Nucleus accumbens (tissue), 56 donors: ENCODE results near the gene PLCH2.

ENCODE experiments used
- DNase-seq, 56 donors: peaks; one replicate each; lab custom pipeline; 2025; lab: John Stamatoyannopoulos, UW

PLCH2 gene

DNA sequence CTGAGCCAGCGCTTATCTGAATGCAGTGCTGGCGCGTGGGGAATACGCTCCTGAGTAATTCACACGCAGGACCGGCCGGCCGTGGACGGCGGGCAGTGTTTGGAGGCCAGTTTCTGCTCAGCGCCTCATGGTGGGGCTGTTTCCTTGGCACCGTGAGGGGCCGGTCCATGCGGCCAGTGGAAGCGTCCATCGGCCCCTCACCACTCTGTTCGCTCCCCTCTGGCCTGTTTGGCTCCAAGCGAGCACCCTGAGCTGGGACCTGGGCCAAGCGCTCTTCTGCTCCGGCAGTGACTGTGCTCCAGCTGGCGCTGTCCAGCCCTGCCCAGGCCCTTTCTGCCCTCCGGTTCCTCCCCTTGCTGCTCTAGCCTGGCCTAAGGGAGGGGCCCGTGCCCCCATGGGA, 16.3 kb upstream of the PLCH2 start:
- peak in 53 of 56 donors; percentile 21 to 85 (median 65) for DNase-seq

DNA sequence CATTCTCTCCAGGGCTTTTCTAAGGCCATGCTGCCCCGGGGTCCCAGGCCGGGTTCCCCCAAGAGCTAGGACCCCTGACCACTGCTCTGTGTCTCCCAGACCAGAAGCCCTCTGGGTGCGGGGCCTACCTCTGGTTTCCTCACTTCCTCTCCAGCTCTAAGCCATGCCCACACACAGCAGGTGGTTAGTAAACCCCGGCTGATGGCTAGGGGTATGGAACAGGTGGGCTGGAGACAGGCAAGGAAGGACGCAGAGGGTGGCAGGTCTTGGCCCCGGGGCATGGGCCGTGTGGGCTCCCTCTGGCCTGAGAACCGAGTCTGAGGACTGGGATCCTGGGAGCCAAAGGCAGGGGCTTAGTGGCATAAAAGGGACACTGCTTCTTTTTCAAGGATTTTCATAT, 15.9 kb upstream of the PLCH2 start:
- DNase-seq, result no peak

DNA sequence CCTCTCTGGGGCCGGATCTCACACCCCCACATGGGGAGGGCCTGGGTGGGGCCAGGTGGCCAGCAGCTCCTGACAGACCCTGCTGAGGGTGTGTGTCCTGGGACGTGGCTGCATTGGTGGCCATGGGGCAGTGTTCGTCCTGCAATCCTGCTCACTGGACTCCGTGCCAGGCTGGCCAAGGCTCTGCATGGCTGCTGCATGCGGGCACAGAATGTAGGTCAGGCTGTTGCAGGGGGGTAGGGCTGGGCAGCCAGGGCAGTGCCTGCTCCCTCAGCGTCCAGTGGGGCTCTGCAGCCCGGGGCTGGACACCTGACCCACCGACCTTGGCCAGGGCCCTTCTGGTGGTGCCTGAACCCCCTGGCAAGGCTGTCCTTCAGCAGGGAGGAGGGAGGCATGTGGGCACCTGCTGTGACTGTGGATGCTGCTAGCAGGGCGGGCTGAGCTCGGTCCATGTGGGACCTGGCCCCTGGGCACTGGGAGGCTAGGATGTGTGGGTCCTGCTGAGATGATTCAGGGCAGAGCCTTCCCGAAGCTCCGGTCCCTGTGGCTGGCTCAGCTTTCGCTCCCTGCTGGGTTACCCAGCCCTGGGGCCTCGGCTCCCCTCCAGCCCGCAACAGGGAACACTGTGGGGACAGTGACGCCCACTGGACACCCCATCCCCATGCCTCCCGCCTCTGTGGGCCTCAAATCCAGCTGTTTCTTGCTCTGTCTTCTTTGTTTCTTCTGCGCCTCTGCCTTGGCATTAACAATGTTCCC, 14.9 kb upstream of the PLCH2 start:
- DNase-seq, result peak in 2 of 56 donors; percentile 11 to 16

DNA sequence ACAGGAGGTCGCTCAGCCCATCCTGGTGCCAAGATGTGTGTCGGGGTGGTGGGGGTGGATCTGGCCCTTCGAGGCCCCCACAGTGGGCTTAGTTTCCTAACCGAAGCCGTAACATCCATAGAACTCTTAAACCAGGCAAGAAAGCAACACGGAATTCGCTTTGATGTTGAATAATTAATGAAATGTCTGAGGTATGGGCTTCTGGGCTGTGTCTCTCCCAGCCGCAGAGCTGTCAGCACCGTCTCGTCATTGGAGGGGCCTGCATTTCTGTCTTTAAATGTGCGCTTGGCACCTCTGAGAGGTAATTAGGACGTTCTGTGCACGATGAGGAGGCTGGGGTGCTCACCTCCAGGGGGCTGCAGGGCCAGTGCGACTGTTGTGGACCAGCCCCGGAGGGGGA, 13.3 kb upstream of the PLCH2 start:
- no peak for DNase-seq

DNA sequence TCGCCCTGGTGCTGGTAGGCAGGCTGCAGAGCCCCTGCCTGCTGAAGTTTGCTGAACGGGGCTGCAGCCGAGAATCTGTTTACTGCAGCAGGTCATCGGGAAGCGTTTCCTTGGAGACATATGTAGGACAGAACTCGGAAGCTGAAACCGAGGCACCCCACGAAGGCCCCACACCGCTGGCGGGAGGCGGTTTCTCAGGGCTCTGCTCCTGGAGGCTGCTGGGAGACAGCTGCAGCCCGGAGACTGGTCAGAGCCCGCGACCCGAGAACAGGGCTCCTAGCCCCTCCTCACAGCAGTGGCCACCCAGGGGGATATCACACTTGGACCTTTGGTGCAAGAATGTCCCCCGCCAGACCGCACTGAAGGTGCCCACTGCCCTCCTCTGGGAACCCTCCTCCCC, 12.7 kb upstream of the PLCH2 start:
- no peak for DNase-seq

DNA sequence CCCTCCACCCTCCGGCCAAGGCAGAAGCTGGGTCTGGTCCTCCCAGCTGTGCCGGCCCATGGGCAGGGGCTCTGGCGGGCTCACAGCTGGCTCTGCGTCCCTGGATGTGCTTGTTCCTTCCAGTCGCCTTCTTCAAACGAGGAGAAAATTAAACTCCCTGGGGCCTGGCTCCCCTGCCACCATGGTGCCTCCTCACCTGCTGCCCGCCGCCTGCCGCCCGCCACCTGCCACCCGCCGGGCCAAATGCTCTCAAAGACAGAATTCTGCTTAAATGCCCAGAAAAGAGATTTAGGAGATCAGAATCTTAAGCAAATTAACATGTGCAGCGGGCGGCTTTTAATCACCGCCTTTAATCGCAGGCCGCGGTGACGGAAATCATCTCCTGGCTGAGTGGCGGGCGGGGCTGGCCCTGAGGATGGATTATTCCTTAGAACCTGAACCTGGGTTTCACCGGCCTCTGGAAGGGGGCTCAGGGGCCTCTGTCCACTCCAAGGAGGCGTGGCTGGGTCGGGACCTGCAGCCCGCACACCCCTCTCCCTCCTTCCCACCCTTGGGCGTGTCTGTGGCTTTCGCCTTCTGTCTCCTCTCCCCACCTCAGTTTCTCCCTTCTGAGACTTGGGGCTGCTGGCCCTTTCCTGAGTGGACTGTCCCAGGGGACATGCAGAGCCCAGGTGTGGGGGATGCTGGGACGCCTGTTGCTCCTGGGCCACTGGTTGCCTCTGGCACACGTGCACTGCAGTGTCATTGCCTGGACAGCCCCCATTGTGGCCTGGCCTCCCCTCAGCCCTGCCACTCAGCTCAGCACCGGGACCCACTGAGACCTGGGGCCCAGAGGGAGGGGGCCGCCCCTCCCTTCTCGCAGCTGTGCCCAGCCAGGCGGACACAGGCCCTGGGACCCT, 10.5 kb upstream of the PLCH2 start:
- no peak for DNase-seq

DNA sequence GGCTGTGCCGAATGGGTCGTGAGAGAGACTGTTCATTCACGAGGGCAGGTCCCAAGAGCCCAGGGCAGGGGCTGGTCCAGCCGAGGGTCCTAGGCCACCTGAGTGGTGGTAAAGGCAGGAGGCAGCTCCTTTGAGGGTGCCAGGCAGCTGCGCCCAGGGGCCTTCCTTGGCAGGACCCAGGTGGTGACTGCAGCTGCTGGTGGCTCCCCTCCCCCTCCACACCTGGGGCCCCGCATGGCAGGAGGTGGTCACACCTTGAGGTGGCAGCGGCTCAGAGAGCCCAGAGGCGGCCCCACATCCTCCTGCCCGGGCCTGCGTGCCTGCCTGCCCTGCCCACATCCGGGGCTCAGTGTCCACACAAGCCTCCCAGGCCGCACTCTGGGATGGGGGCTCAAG, 9.8 kb upstream of the PLCH2 start:
- DNase-seq, result no peak

DNA sequence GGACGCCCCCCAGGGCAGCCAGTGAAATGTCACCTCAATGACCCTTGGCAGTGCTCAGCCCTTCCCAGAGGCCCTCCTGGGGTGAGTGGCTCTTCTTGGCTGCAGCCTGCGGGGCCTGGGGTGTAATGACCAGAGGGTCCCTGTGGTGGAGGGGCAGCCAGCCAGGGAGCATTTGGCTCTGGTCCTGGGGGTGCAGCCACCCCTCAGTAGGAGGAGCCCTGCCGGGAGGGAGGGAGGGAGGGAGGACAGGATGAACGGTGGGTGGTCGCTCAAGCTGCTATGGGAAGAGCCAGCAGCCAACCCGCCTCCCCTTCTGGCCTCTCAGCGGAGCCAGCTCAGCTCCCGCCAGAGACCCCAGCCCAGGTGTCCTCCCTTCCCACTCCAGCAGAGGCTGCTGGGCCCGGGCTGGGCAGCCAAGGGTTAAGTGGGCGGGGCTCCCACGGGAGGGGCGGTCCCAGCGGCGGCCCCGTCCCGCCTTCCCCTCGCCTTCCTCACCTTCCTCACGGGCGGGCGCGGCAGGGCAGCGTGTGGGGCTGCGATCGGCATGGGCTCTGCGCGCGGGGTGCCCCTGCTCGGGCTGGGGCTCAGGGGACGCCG, 9.0 kb upstream of the PLCH2 start:
- peak in 3 of 56 donors; percentile 18 to 47 (median 24) for DNase-seq

DNA sequence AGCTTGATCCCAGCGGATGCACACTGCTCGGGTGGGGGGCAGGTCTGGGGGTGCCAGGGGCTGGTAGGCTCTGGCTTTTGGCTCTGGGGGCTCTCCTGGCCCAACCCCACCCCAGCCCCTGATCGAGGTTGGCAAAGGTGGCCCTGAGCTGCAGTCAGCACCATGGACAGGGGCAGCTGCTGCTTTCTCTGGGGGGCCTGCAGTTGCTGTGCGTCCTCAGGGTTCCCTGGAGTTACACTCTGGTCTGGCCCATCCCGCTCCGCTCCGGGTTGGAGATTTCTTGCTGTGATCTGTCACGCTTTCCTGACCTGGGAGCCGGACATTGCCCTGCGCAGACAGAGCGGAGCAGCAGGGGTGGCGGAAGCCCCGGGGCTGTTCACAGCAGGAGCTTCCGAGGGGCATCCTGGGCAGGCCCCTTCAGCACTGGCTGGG, 8.0 kb upstream of the PLCH2 start:
- no peak for DNase-seq

DNA sequence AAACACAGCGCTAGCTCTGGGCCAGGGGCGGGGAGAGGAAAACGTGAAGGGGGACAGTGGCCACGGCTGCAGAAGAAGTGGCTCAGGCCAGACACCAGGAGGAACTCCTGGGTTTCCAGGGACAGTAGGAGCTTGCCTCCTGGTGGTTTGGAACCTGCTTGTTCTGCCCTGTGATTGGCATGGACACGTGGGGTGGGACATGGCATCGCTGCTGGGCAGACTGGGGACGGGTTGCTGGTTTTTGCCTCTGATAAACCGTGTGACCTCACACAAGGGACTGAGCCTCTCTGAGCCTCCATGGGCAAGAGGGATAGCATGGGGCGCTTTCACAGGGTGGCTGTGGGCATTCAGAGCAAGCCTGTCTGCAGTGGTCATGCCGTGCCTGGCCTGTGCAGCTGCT, 7.5 kb upstream of the PLCH2 start:
- no peak for DNase-seq

DNA sequence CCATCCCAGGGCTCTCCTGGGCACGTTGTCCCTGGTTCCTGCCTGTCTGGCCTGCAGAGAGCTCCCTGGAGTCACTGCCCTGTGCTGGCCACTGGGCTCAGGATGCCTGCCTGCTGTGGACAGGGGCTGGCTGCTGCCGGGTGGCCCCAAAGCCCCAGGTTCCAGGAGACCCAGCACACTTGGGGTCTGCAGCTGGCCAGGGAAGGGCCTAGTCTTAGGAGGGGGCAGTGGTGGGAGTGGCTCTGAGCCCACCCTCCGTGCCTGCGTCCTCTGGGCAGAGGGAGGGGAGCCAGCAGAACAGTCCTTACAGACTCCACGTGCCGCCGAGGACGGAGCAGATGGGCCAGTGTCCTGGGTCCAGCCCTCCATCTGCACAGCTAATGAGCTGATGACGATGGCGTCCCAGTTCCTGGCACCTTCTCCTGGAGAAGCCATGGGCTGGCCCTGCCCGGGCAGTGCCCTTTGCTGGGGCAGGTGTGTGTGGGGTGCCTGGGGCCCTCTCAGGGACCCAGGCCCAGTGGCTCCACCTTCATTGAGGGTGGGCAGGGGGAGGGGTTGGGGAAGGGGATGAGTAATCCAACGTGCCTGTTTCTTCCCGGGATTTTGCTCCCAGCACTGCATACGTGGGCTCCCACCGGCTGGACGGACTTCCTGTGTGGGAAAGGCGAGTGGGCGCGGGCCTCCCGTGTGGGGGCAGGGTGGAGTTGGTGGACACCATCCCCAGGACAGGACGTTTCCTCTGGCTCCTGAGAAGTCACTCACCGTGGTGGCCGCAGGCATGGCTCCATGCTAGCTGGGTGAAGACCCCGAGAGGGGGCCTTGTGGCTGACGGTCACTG, 6.8 kb upstream of the PLCH2 start:
- DNase-seq, result no peak

DNA sequence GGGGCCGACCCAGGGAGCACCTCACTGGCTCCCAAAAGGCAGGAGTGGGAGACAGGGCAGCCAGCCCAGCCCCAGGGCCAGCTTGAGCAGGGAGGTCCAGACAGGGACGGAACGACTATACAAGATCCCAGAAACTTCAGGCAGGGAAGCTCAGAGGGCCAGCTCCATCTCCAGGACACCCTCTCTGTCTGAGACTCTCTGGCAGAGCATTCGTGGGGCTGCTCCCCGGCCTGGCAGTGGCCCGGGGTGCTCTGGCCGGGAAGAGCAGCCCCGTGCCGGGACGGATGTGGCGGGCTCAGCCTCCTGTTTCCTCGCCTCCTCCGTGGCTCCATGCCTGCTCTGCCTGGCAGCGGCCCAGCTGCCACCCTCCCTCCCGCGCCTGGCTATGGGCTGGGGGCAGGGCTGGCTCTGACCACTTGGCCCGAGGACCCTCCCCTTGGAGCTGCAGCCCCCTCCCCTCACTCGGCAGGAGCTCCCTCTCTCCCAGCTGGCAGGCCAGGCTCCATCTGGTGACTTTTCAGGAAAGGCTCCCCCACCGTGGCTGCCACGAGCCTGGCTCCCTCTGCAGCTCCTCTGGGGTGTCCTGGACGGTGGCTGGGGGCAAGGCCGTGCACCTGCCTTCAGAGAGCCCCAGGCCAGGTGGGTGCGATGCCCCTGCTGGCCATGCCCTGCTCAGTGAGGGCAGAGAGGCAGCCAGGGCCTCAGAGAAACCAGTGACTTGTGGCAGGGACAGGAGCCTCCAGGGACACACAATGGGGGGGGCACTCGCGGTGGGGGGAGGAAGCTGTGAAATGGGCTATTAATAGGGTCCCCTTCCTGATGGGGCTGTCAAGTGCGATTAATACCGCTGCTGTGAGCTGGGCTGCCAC, 5.6 kb upstream of the PLCH2 start:
- DNase-seq, result peak in 1 of 56 donors; percentile 31

DNA sequence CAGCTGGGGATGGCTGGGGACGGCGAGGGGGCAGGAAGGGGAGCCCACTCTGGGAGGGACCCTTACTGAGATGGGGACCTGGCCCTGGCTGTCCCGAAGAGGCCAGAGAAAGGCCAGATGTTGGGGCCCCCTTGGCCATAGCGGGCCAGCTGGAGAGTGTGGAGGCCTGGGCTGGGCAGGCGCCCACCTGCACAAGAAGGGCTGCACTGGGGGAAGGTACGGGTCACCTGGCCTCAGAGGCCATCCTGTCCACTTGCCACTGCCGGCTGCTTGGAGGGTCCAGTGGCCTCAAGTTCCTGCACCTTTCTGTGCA, 5.0 kb upstream of the PLCH2 start:
- DNase-seq, result no peak

DNA sequence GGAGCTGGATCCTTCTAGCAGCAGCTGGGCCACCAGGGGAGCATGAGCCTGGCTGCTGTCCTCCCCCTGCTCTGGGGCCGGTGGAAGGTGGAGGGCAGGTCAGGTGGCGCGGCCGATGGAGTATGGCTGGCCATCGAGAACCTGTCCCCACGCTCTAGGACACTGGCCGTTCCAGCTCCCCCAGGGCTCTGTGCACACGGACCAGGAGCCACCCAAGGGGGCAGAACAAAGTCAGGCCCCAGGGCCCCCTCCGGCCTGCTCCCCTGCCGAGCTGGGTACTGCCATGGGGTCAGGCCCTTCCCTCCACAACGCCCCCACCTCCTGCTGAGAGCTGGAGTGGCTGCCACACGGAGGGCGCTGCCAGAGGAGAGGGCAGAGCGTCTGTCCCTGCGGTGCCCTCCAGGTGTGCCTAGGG, 4.5 kb upstream of the PLCH2 start:
- no peak for DNase-seq

DNA sequence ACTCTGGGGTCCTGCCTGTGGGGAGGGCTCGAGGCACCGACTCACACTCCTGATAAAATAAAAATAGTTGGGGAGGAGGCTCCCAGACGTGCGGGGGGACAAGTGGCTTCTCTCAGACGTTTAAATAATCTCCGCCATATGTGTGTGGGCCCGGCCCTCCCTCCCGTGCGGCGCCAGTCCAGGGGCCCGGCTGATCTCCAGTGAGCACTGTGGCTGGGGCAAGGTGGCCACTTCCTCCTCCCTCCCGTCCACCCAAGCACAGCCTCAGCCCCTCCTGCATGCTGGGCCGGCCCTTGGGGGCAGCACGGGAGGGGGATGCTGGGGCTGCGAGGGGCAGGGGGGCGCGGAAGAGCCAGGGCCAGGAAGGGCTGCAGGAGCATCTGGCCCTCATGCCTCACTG, 4.0 kb upstream of the PLCH2 start:
- DNase-seq, result no peak

DNA sequence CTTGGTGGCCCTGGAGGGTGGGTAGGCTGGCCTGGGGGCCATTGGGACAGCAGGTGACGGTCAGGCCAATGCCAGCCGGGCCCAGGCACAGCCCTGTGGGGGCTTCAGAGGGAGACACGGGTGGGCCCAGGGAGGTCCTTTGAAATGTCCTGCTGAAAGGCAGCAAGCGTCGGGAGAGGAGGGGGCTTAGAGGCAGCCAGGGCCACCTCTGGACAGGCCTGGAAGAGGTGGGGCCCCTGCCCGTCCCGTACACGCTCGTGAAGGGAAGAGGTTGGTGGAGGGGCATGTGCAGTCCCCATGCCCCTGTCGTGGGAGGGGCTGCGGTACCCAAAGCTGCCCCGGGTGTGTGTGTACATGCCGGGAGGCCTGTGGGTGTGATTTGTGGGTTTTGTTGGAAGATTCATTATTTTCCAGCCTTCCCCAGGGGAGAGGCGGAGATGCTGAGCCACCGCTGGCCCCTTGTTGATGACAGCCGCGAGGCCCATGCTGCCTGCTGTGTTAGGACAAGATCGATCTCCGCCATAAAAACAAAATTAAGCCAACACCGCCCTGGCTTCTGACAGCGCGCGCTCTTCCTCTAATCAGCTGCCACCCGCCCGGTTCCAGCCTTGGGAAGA, 3.4 kb upstream of the PLCH2 start:
- no peak for DNase-seq

DNA sequence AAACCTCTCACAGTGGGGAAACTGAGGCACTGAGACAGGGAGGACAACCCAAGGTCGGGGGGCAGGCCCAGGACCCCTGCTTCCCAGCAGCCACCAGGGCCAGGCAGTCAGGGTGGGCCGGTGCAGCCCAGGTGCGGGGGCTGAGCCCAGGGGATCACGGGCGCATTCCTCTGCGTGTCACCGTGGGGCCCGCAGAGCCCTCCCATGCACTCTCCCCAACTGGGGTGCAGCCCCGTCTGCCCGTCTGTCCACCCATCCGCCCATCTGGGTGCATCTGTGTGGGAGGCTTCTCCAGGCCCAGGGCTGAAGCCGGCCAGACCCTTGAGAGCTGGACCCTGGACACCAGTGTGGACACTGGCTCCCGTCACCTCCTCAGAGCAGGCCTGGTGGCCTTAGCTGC, 2.9 kb upstream of the PLCH2 start:
- no peak for DNase-seq

DNA sequence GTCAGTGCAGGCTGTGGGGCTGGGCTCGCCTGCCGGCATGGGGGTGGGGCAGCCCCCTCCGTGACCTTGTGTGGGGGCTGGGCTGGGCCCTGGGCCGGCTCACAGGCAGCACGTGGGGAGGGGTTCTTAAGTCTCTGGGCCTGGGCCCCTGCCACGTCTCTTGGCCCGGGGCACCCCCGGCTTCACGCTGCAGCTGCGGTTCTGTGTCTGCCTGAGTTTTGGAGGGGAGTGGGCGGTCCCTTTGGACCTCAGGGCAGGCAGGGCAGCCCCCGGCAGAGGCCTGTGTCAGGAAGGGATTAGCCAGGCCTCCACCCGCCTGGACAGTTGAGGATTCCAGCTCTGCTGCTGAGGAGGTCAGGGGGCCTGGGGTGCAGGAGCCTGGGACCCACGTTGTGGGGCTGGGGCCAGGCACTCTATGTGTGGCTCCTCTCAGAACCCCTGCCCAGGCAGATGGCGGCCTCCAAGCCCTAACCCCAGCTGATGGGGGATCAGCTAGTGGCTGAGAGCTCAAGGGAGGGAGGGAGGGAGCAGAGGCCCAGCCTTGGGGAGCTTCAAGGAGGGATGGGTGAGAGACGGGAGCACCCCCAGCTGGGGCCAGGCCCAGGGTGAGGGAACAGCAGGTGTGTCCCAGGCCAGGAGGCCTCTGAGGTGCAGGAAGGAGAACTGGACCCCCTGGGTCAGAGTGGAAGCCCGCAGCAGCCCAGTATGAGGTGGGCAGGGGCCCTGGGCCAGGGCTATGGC, 1.8 kb upstream of the PLCH2 start:
- no peak for DNase-seq
